ENCODE measurements around the gene RBM18.

Gene RBM18

GRCh38 chr9:122246666-122247065 lies 18.0 kb downstream of the RBM18 start:
- TF ChIP-seq CTCF (IDR thresholded peaks at IDR 0.05; ENCODE audit: borderline replicate concordance, insufficient read depth, low read depth, low read length) = no peak
- no peak overlapping the region for H3K4me3 ChIP-seq (ENCODE audit: low read depth, low read length)

- TF ChIP-seq CTCF (IDR thresholded peaks at IDR 0.05; ENCODE audit: borderline replicate concordance, insufficient read depth, low read depth, low read length) = no peak
Measured at GRCh38 chr9:122244349-122244748, 20.3 kb downstream of the RBM18 start.

GRCh38 chr9:122239722-122240121 lies 24.9 kb downstream of the RBM18 start:
- TF ChIP-seq CTCF (IDR thresholded peaks at IDR 0.05; ENCODE audit: borderline replicate concordance, insufficient read depth, low read depth, low read length) = no peak
- no peak overlapping the region for H3K4me3 ChIP-seq (ENCODE audit: low read depth, low read length)

More at GRCh38 chr9:122244349-122244748, 20.3 kb downstream of the RBM18 start:
- H3K4me3 ChIP-seq (ENCODE audit: low read depth, low read length) = no peak overlapping the region

- TF ChIP-seq CTCF (IDR thresholded peaks at IDR 0.05; ENCODE audit: borderline replicate concordance, insufficient read depth, low read depth, low read length) = no peak
- H3K4me3 ChIP-seq (ENCODE audit: low read depth, low read length) = no peak overlapping the region
Measured at GRCh38 chr9:122236681-122237080, 28.0 kb downstream of the RBM18 start.

GRCh38 chr9:122234022-122234748 lies 30.5 kb downstream of the RBM18 start:
- no peak overlapping the region for H3K4me3 ChIP-seq (ENCODE audit: low read depth, low read length)
- TF ChIP-seq CTCF (IDR thresholded peaks at IDR 0.05; ENCODE audit: borderline replicate concordance, insufficient read depth, low read depth, low read length) = no peak

- no peak overlapping the region for H3K4me3 ChIP-seq (ENCODE audit: low read depth, low read length)
- TF ChIP-seq CTCF (IDR thresholded peaks at IDR 0.05; ENCODE audit: borderline replicate concordance, insufficient read depth, low read depth, low read length) = no peak
Measured at GRCh38 chr9:122232796-122233306, 31.8 kb downstream of the RBM18 start.

GRCh38 chr9:122229485-122229837 lies 35.2 kb downstream of the RBM18 start:
- H3K4me3 ChIP-seq (ENCODE audit: low read depth, low read length) = no peak overlapping the region
- no peak for TF ChIP-seq CTCF (IDR thresholded peaks at IDR 0.05; ENCODE audit: borderline replicate concordance, insufficient read depth, low read depth, low read length)
